OCI-LY7 (cell line): ENCODE measurements around the gene GMDS.

Source experiments
- EZH2phosphoT487 ChIP-seq: fragments of 200-600 bp; sonication (generic); IDR thresholded peaks from 2 replicates; pipeline ENCODE4 v1.6.1; 2018; ENCODE audit warnings: low read depth, borderline replicate concordance, mild to moderate bottlenecking, mixed run types, antibody characterized with exemption, low read length, moderate library complexity, mixed read lengths
- TF ChIP-seq, protein P1 (sequence below): fragments of 200-600 bp; sonication (generic); conservative IDR thresholded peaks from 2 replicates; pipeline ENCODE4 v1.5.1; 2014; ENCODE audit warnings: mild to moderate bottlenecking, antibody characterized with exemption, low read length, moderate library complexity, mixed read lengths

DNA sequence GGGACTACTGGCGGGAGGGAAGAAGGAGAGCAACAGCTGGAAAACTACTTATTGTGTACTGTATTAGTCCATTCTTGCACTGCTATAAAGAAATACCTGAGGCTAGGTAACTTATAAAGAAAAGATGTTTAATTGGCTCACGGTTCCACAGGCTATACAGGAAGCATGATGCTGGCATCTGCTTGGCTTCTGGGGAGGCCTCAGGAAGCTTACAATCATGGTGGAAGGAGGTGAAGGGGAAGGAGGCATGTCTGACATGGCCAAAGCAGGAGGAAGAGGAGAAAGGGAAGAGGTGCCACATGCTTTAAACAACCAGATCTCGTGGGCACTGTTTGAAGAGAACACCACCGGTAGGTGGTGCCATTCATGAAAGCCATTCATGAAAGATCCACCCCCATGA, 67.3 kb downstream of the GMDS start:
- TF ChIP-seq, protein P1, sequence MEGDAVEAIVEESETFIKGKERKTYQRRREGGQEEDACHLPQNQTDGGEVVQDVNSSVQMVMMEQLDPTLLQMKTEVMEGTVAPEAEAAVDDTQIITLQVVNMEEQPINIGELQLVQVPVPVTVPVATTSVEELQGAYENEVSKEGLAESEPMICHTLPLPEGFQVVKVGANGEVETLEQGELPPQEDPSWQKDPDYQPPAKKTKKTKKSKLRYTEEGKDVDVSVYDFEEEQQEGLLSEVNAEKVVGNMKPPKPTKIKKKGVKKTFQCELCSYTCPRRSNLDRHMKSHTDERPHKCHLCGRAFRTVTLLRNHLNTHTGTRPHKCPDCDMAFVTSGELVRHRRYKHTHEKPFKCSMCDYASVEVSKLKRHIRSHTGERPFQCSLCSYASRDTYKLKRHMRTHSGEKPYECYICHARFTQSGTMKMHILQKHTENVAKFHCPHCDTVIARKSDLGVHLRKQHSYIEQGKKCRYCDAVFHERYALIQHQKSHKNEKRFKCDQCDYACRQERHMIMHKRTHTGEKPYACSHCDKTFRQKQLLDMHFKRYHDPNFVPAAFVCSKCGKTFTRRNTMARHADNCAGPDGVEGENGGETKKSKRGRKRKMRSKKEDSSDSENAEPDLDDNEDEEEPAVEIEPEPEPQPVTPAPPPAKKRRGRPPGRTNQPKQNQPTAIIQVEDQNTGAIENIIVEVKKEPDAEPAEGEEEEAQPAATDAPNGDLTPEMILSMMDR = no peak
- TF ChIP-seq EZH2phosphoT487 = no peak
